Kidney epithelial cell (primary cell): ENCODE measurements around the gene ATP8A2. TPM values are rescaled to one million over a fixed set of nuclear protein-coding genes. Genes with fewer than 3 reads are reported as not detected.

Experiments used
- DNase-seq: peaks from one replicate; pipeline ENCODE4 v3.0.0-alpha.2; 2010; ENCODE audit warnings: low read depth
- H3K27me3 ChIP-seq: 2 replicates; pipeline ENCODE4 v1.6.0; 2011; ENCODE audit warnings: low read length; ENCODE audit not compliant: control insufficient read depth, insufficient read depth
- H3K36me3 ChIP-seq: 2 replicates; pipeline ENCODE4 v1.5.1; 2011; ENCODE audit warnings: low read length; ENCODE audit not compliant: control insufficient read depth, insufficient read depth
- H3K4me3 ChIP-seq: 2 replicates; pipeline ENCODE4 v1.5.1; 2011; ENCODE audit warnings: low read depth, mild to moderate bottlenecking, control low read depth, low read length
- CTCF ChIP-seq: IDR thresholded peaks from 2 replicates; pipeline ENCODE4 v1.5.1; 2011; ENCODE audit warnings: mild to moderate bottlenecking, moderate library complexity, low read length, control low read depth, inconsistent platforms; ENCODE audit not compliant: insufficient read depth, poor library complexity, severe bottlenecking
- total RNA-seq: library from RNA; depleted of rRNA; stranded (reverse); fragments of >200 nt; gene quantifications from 2 replicates; pipeline ENCODE4 v1.2.3, GENCODE V29; 2015

ATP8A2 gene
- total RNA-seq, 1 donor from 2014 or later: 3.8 TPM

- no peak for TF ChIP-seq CTCF
- Histone ChIP-seq H3K4me3 (no peak overlapping the region), H3K27me3 (no peaks in the 10 kb centered on the region), H3K36me3 (no peaks in the 10 kb centered on the region)
- no peak for DNase-seq
Measured at GRCh38 chr13:25775986-25776385, 404.2 kb downstream of the ATP8A2 start.

GRCh38 chr13:25776722-25777121 lies 404.9 kb downstream of the ATP8A2 start:
- Histone ChIP-seq H3K36me3 (no peaks in the 10 kb centered on the region), H3K4me3 (no peak overlapping the region), H3K27me3 (no peaks in the 10 kb centered on the region)
- TF ChIP-seq CTCF: no peak
- no peak for DNase-seq

GRCh38 chr13:25777509-25777908 lies 405.7 kb downstream of the ATP8A2 start:
- DNase-seq: no peak
- no peak for TF ChIP-seq CTCF

GRCh38 chr13:25778365-25778764 lies 406.6 kb downstream of the ATP8A2 start:
- no peaks in the 10 kb centered on the region for H3K36me3 ChIP-seq
- no peaks in the 10 kb centered on the region for H3K27me3 ChIP-seq
- H3K4me3 ChIP-seq: no peak overlapping the region
- no peak for DNase-seq
- TF ChIP-seq CTCF: no peak

More at GRCh38 chr13:25777509-25777908, 405.7 kb downstream of the ATP8A2 start:
- H3K27me3 ChIP-seq: no peaks in the 10 kb centered on the region
- no peaks in the 10 kb centered on the region for H3K36me3 ChIP-seq
- no peak overlapping the region for H3K4me3 ChIP-seq

- no peak for TF ChIP-seq CTCF
- Histone ChIP-seq H3K27me3 (no peaks in the 10 kb centered on the region), H3K36me3 (no peaks in the 10 kb centered on the region), H3K4me3 (no peak overlapping the region)
- no peak for DNase-seq
Measured at GRCh38 chr13:25778808-25779305, 407.1 kb downstream of the ATP8A2 start.

- Histone ChIP-seq H3K36me3 (no peaks in the 10 kb centered on the region), H3K27me3 (no peaks in the 10 kb centered on the region), H3K4me3 (no peak overlapping the region)
- DNase-seq: no peak
- no peak for TF ChIP-seq CTCF
Measured at GRCh38 chr13:25783076-25783475, 411.3 kb downstream of the ATP8A2 start.
